ENCODE results near the gene NUDCD3. TPM values are rescaled to one million over a fixed set of nuclear protein-coding genes. Genes with fewer than 3 reads are reported as not detected.

NUDCD3 gene
- total RNA-seq, 1 donor from 2014 or later, result 107 TPM

DNA sequence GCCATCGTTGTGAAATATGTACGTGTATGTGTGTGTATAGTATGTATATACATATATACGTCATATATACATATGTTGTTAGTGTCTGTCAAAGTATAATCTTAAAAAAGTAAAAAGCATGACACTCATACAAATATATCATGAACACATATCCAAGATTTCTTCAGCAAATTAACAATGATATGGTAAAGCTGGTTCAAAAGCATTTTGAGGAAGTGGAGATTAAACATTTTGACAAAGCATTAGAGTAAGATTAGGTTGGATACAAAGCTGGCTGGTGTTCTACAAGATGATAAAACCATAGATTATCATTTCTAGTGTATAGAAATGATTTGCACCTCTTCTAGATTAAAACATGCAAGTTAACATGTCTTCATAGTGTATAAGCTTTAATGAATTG is 771 bp upstream of the NUDCD3 start:
- TF ChIP-seq, protein P1, sequence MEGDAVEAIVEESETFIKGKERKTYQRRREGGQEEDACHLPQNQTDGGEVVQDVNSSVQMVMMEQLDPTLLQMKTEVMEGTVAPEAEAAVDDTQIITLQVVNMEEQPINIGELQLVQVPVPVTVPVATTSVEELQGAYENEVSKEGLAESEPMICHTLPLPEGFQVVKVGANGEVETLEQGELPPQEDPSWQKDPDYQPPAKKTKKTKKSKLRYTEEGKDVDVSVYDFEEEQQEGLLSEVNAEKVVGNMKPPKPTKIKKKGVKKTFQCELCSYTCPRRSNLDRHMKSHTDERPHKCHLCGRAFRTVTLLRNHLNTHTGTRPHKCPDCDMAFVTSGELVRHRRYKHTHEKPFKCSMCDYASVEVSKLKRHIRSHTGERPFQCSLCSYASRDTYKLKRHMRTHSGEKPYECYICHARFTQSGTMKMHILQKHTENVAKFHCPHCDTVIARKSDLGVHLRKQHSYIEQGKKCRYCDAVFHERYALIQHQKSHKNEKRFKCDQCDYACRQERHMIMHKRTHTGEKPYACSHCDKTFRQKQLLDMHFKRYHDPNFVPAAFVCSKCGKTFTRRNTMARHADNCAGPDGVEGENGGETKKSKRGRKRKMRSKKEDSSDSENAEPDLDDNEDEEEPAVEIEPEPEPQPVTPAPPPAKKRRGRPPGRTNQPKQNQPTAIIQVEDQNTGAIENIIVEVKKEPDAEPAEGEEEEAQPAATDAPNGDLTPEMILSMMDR (IDR thresholded peaks at IDR 0.05; ENCODE audit: borderline replicate concordance), result no peak
- Histone ChIP-seq H3K36me3 (no peaks in the 10 kb centered on the region), H3K4me1 (peaks cover 44% of the 10 kb centered on the region), H3K27ac (replicated peaks) (peak overlapping the region; percentile 99), H3K4me3 (peak overlapping the region; percentile 95), H3K9me3 (replicated peaks) (no peaks in the 10 kb centered on the region), H3K27me3 (ENCODE audit: low read depth) (peaks cover 11% of the 10 kb centered on the region)
- intact Hi-C loops (cut with micrococcal nuclease), result no loop called here
- no peak for DNase-seq

DNA sequence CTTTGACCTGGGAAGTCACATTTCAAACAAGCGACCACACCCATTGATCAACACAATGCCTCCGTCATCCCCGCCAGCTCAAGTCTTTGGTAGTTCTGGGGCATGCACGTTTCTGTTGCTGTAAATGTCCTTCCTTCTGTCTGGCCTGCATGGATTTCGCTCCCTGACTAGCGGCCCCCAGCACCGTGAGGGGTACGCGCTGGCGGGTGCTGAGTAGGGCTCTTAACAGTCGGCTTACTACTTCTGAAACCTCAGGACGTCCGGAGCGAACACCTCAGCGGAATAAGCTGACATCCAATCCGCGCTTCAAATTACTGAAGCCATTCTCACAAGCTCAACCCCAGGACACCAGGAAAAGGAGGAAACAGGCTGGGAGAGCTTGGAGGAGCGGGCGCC is 505 bp downstream of the NUDCD3 start:
- Histone ChIP-seq H3K36me3 (peaks cover under 1% of the 10 kb centered on the region), H3K27ac (replicated peaks) (peak overlapping the region; percentile 99), H3K9me3 (replicated peaks) (no peaks in the 10 kb centered on the region), H3K27me3 (ENCODE audit: low read depth) (peaks cover 11% of the 10 kb centered on the region), H3K4me1 (peaks cover 57% of the 10 kb centered on the region), H3K4me3 (peak overlapping the region; percentile 95)
- intact Hi-C loops (cut with micrococcal nuclease), result no loop called here
- no peak for DNase-seq
- TF ChIP-seq, protein P1 (IDR thresholded peaks at IDR 0.05; ENCODE audit: borderline replicate concordance), result no peak

DNA sequence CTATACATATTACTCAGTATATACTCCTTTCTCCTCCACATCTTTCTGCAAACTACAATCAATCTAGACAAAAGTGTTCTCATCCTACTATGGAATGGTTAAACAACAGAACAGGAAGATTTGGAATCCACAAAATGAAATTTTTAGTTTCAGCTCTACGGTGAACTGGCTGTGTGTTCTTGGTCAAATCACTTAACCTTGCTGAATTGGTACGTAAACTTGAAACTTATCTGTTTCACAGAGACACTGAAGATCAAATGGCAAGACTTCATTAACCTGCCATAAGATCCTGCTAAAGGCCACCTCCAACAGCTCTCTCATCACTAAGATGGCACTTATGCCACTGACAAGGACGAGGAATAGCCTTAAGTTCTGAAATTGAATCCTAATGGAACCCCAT is 1.5 kb downstream of the NUDCD3 start:
- Histone ChIP-seq H3K27ac (replicated peaks) (peak overlapping the region; percentile 99), H3K9me3 (replicated peaks) (no peaks in the 10 kb centered on the region), H3K36me3 (peaks cover 10% of the 10 kb centered on the region), H3K4me3 (peak overlapping the region; percentile 95), H3K27me3 (ENCODE audit: low read depth) (peaks cover 3% of the 10 kb centered on the region), H3K4me1 (peaks cover 67% of the 10 kb centered on the region)
- intact Hi-C loops (cut with micrococcal nuclease), result no loop called here
- TF ChIP-seq, protein P1 (IDR thresholded peaks at IDR 0.05; ENCODE audit: borderline replicate concordance), result no peak
- DNase-seq, result no peak

DNA sequence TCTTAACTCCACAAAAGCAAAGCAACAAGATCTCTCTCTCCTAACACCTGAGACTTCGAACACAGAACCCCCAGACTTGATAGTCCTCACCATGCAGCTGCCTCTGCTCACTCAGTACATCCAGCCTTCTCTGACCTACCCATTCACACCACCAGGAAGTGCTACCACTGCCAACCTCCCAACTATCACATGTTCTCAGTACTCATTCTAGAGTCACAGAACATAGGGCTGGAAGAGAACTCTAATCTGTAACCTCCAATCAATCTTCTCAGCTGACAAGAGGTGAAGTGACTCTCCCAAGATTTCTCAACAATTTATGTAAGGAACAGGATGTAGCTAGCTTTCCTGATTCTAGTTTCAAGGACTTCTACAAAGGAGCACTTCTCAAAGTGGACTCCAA is 3.8 kb downstream of the NUDCD3 start:
- Histone ChIP-seq H3K36me3 (peaks cover 33% of the 10 kb centered on the region), H3K9me3 (replicated peaks) (peaks cover 16% of the 10 kb centered on the region), H3K4me3 (no peak overlapping the region), H3K27me3 (ENCODE audit: low read depth) (no peaks in the 10 kb centered on the region), H3K4me1 (peaks cover 84% of the 10 kb centered on the region), H3K27ac (replicated peaks) (peak overlapping the region; percentile 77)
- no peak for DNase-seq
- intact Hi-C loops (cut with micrococcal nuclease), result no loop called here
- TF ChIP-seq, protein P1 (IDR thresholded peaks at IDR 0.05; ENCODE audit: borderline replicate concordance), result peak; percentile 19

DNA sequence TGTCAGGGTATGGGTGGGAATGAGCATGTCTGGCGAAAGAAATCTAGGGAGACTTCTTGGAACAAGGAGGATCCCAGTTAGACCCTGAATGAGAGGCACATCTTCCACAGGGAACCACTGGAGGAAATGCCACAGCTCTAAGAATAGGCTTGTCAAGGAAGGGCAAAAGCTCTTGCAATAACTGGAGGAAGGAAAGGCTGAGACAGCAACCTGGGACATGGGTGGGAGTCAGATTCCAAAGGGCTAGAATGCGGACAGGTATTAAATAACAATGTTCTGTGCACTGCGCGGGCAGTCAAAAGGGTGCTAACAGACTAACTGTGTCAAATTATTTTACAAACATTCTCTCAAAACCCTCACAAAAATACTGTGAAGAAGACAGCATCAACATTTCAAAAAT is 4.5 kb downstream of the NUDCD3 start:
- TF ChIP-seq, protein P1 (IDR thresholded peaks at IDR 0.05; ENCODE audit: borderline replicate concordance), result no peak
- DNase-seq, result no peak
- Histone ChIP-seq H3K27me3 (ENCODE audit: low read depth) (no peaks in the 10 kb centered on the region), H3K4me1 (peaks cover 84% of the 10 kb centered on the region), H3K27ac (replicated peaks) (peak overlapping the region; percentile 77), H3K36me3 (peaks cover 40% of the 10 kb centered on the region), H3K4me3 (no peak overlapping the region), H3K9me3 (replicated peaks) (peaks cover 16% of the 10 kb centered on the region)
- intact Hi-C loops (cut with micrococcal nuclease), result no loop called here

Measured in left ventricle myocardium inferior (tissue), 1 donor.